ENCODE measurements around the gene HYDIN. TPM values are rescaled to one million over a fixed set of nuclear protein-coding genes. Genes with fewer than 3 reads are reported as not detected.

HYDIN gene
- total and polyA plus RNA-seq, 3 experiments from 2014 or later: not detected

- Histone ChIP-seq H3K4me1 (ENCODE audit: insufficient read depth, low read length) (no peaks in the 10 kb centered on the region), H3K27ac (ENCODE audit: low read depth, low read length) (no peak overlapping the region), H3K4me3 (ENCODE audit: low read length) (no peak overlapping the region), H3K9me3 (ENCODE audit: low read length) (no peaks in the 10 kb centered on the region), H3K27me3 (ENCODE audit: insufficient read depth, low read length, poor library complexity, severe bottlenecking) (no peaks in the 10 kb centered on the region), H3K36me3 (ENCODE audit: insufficient read depth, low read length) (no peaks in the 10 kb centered on the region)
- ChIA-PET CTCF (no interaction called here), POLR2A (no interaction called here)
- H3K27me3 Mint-ChIP-seq: peaks cover 16 to 59% of the 10 kb centered on the region in 2 donors
- no peak overlapping the region for H3K27ac Mint-ChIP-seq
- H3K4me1 Mint-ChIP-seq: peaks cover 0 to 36% (median 0%) of the 10 kb centered on the region in 3 donors
- no peak overlapping the region for H3K4me3 Mint-ChIP-seq
- no peak for DNase-seq
- peaks cover 0 to 3% (median 0%) of the 10 kb centered on the region in 5 donors for H3K9me3 Mint-ChIP-seq
- H3K36me3 Mint-ChIP-seq: peaks cover 0 to 5% (median 0%) of the 10 kb centered on the region in 3 donors
These were observed 27.9 kb upstream of the HYDIN start for GRCh38 chr16:71258372-71258771.

- Mint-ChIP-seq H3K27ac (no peak overlapping the region), H3K36me3 (peaks cover 0 to 5% (median 0%) of the 10 kb centered on the region in 3 donors), H3K9me3 (peaks cover 0 to 3% (median 0%) of the 10 kb centered on the region in 5 donors), H3K4me1 (peaks cover 0 to 36% (median 0%) of the 10 kb centered on the region in 3 donors), H3K27me3 (peaks cover 18 to 56% of the 10 kb centered on the region in 2 donors), H3K4me3 (no peak overlapping the region)
- Histone ChIP-seq H3K27me3 (ENCODE audit: insufficient read depth, low read length, poor library complexity, severe bottlenecking) (no peaks in the 10 kb centered on the region), H3K27ac (ENCODE audit: low read depth, low read length) (no peak overlapping the region), H3K9me3 (ENCODE audit: low read length) (no peaks in the 10 kb centered on the region), H3K4me3 (ENCODE audit: low read length) (no peak overlapping the region), H3K36me3 (ENCODE audit: insufficient read depth, low read length) (no peaks in the 10 kb centered on the region), H3K4me1 (ENCODE audit: insufficient read depth, low read length) (no peaks in the 10 kb centered on the region)
- DNase-seq: no peak
- POLR2A ChIA-PET: no interaction called here
- CTCF ChIA-PET: no interaction called here
These were observed 27.2 kb upstream of the HYDIN start for GRCh38 chr16:71257768-71258167.

DNA sequence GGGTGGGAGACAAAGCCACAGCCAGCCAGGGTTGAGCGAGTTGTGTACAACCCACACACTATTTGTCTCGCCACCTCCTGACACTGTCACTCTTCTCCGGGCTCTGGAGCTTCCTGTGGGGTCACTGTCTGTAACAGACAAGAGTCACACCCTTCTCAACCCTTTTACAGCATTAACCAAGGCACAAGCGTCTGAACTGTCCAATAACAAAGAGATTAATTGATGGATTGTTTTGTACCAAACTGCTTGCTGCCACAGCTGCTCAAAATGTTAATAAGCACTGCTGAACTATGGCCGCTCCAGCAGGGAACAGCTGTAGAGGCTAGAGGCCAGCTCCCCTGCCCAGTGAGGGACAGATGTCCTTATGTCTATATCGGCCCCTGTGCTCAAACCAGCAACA, 25.2 kb upstream of the HYDIN start:
- H3K36me3 Mint-ChIP-seq: no peaks in the 10 kb centered on the region
- DNase-seq: no peak
- Histone ChIP-seq H3K27me3 (ENCODE audit: insufficient read depth, low read length, poor library complexity, severe bottlenecking) (no peaks in the 10 kb centered on the region), H3K9me3 (ENCODE audit: low read length) (no peaks in the 10 kb centered on the region), H3K4me1 (ENCODE audit: insufficient read depth, low read length) (no peaks in the 10 kb centered on the region), H3K4me3 (ENCODE audit: low read length) (no peak overlapping the region), H3K36me3 (ENCODE audit: insufficient read depth, low read length) (no peaks in the 10 kb centered on the region), H3K27ac (ENCODE audit: low read depth, low read length) (no peak overlapping the region)
- H3K4me3 Mint-ChIP-seq: peak overlapping the region in 1 of 7 donors; percentile 18
- H3K27me3 Mint-ChIP-seq: peaks cover 10 to 48% of the 10 kb centered on the region in 2 donors
- H3K27ac Mint-ChIP-seq: no peak overlapping the region
- POLR2A ChIA-PET: no interaction called here
- H3K9me3 Mint-ChIP-seq: peaks cover 0 to 3% (median 0%) of the 10 kb centered on the region in 5 donors
- CTCF ChIA-PET: no interaction called here
- H3K4me1 Mint-ChIP-seq: peaks cover 0 to 36% (median 0%) of the 10 kb centered on the region in 3 donors

GRCh38 chr16:71254832-71255525, 24.5 kb upstream of the HYDIN start:
- no peaks in the 10 kb centered on the region for H3K27me3 ChIP-seq (ENCODE audit: insufficient read depth, low read length, poor library complexity, severe bottlenecking)
- H3K27me3 Mint-ChIP-seq: peaks cover 10 to 46% of the 10 kb centered on the region in 2 donors
- H3K4me3 ChIP-seq (ENCODE audit: low read length): no peak overlapping the region
- POLR2A ChIA-PET: no interaction called here
- peaks cover 0 to 3% (median 0%) of the 10 kb centered on the region in 5 donors for H3K9me3 Mint-ChIP-seq
- H3K27ac ChIP-seq (ENCODE audit: low read depth, low read length): no peak overlapping the region
- no peaks in the 10 kb centered on the region for H3K36me3 Mint-ChIP-seq
- DNase-seq: no peak
- no peak overlapping the region for H3K4me3 Mint-ChIP-seq
- H3K4me1 Mint-ChIP-seq: peaks cover 0 to 36% (median 0%) of the 10 kb centered on the region in 3 donors
- H3K9me3 ChIP-seq (ENCODE audit: low read length): no peaks in the 10 kb centered on the region
- peak overlapping the region in 1 of 8 donors; percentile 0 for H3K27ac Mint-ChIP-seq
- H3K36me3 ChIP-seq (ENCODE audit: insufficient read depth, low read length): no peaks in the 10 kb centered on the region
- CTCF ChIA-PET: no interaction called here
- H3K4me1 ChIP-seq (ENCODE audit: insufficient read depth, low read length): no peaks in the 10 kb centered on the region

DNA sequence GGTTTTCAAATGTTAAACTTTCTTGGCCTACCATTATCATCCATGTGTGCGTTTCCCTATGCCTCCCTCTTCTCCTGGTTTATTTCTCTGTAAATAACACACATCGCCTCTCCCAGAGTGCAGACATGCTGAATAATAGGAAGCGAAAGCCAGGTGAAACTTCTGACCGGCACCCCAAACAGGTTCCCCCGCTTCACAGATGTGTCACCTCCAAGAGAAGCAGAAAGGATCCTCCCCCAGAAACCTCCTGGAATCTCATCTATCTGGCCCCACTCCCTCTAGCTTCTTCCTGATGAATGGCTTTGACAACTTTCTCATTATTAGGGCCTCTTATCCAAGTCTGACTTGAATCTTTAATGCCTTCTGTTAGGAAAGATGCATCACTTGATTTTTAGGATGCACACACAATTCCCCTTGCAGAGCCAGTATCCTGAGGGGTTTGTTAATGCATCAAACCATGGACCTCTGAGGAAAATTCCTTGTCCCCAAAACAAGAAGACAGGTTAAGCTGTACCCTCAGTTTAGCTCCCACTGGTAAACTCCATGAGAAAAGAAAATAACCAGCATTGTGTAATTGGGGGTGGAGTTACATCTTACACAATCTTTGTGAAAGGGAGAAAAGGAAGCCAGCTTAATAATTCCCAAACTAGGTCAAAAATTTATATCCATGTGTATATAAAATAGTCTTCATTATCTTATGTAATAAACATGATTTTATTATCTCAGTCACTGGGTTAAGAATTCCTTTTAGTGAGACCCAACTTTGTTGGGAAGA, 20.1 kb upstream of the HYDIN start:
- H3K4me3 ChIP-seq (ENCODE audit: low read length): no peak overlapping the region
- ChIA-PET POLR2A (no interaction called here), CTCF (no interaction called here)
- H3K36me3 ChIP-seq (ENCODE audit: insufficient read depth, low read length): no peaks in the 10 kb centered on the region
- peaks cover 0 to 8% (median 0%) of the 10 kb centered on the region in 3 donors for H3K4me1 Mint-ChIP-seq
- no peak overlapping the region for H3K27ac Mint-ChIP-seq
- no peaks in the 10 kb centered on the region for H3K4me1 ChIP-seq (ENCODE audit: insufficient read depth, low read length)
- H3K9me3 Mint-ChIP-seq: no peaks in the 10 kb centered on the region
- no peaks in the 10 kb centered on the region for H3K9me3 ChIP-seq (ENCODE audit: low read length)
- no peak for DNase-seq
- H3K27me3 Mint-ChIP-seq: peaks cover 8 to 32% of the 10 kb centered on the region in 2 donors
- H3K4me3 Mint-ChIP-seq: no peak overlapping the region
- no peak overlapping the region for H3K27ac ChIP-seq (ENCODE audit: low read depth, low read length)
- no peaks in the 10 kb centered on the region for H3K36me3 Mint-ChIP-seq
- no peaks in the 10 kb centered on the region for H3K27me3 ChIP-seq (ENCODE audit: insufficient read depth, low read length, poor library complexity, severe bottlenecking)

GRCh38 chr16:71249399-71249798, 18.9 kb upstream of the HYDIN start:
- Mint-ChIP-seq H3K9me3 (no peaks in the 10 kb centered on the region), H3K27me3 (peaks cover 8 to 23% of the 10 kb centered on the region in 2 donors), H3K27ac (no peak overlapping the region), H3K4me1 (no peaks in the 10 kb centered on the region), H3K4me3 (no peak overlapping the region), H3K36me3 (no peaks in the 10 kb centered on the region)
- CTCF ChIA-PET: no interaction called here
- H3K4me1 ChIP-seq (ENCODE audit: insufficient read depth, low read length): no peaks in the 10 kb centered on the region
- H3K9me3 ChIP-seq (ENCODE audit: low read length): no peaks in the 10 kb centered on the region
- H3K4me3 ChIP-seq (ENCODE audit: low read length): no peak overlapping the region
- POLR2A ChIA-PET: no interaction called here
- DNase-seq: no peak
- H3K27ac ChIP-seq (ENCODE audit: low read depth, low read length): no peak overlapping the region
- no peaks in the 10 kb centered on the region for H3K27me3 ChIP-seq (ENCODE audit: insufficient read depth, low read length, poor library complexity, severe bottlenecking)
- no peaks in the 10 kb centered on the region for H3K36me3 ChIP-seq (ENCODE audit: insufficient read depth, low read length)

- POLR2A ChIA-PET: no interaction called here
- Histone ChIP-seq H3K4me1 (ENCODE audit: insufficient read depth, low read length) (no peaks in the 10 kb centered on the region), H3K36me3 (ENCODE audit: insufficient read depth, low read length) (no peaks in the 10 kb centered on the region), H3K27ac (ENCODE audit: low read depth, low read length) (no peak overlapping the region), H3K4me3 (ENCODE audit: low read length) (no peak overlapping the region), H3K9me3 (ENCODE audit: low read length) (no peaks in the 10 kb centered on the region), H3K27me3 (ENCODE audit: insufficient read depth, low read length, poor library complexity, severe bottlenecking) (no peaks in the 10 kb centered on the region)
- CTCF ChIA-PET: no interaction called here
- DNase-seq: no peak
- no peak overlapping the region for H3K27ac Mint-ChIP-seq
- no peaks in the 10 kb centered on the region for H3K9me3 Mint-ChIP-seq
- no peak overlapping the region for H3K4me3 Mint-ChIP-seq
- no peaks in the 10 kb centered on the region for H3K36me3 Mint-ChIP-seq
- H3K4me1 Mint-ChIP-seq: no peaks in the 10 kb centered on the region
- peaks cover 5 to 18% of the 10 kb centered on the region in 2 donors for H3K27me3 Mint-ChIP-seq
These were observed 17.0 kb upstream of the HYDIN start for GRCh38 chr16:71247478-71247877.

- H3K4me1 Mint-ChIP-seq: no peaks in the 10 kb centered on the region
- Histone ChIP-seq H3K4me3 (ENCODE audit: low read length) (no peak overlapping the region), H3K27me3 (ENCODE audit: insufficient read depth, low read length, poor library complexity, severe bottlenecking) (no peaks in the 10 kb centered on the region), H3K27ac (ENCODE audit: low read depth, low read length) (no peak overlapping the region), H3K9me3 (ENCODE audit: low read length) (no peaks in the 10 kb centered on the region), H3K36me3 (ENCODE audit: insufficient read depth, low read length) (no peaks in the 10 kb centered on the region), H3K4me1 (ENCODE audit: insufficient read depth, low read length) (no peaks in the 10 kb centered on the region)
- ChIA-PET CTCF (no interaction called here), POLR2A (no interaction called here)
- no peaks in the 10 kb centered on the region for H3K9me3 Mint-ChIP-seq
- H3K27ac Mint-ChIP-seq: no peak overlapping the region
- no peak overlapping the region for H3K4me3 Mint-ChIP-seq
- DNase-seq: no peak
- peaks cover 5 to 17% of the 10 kb centered on the region in 2 donors for H3K27me3 Mint-ChIP-seq
- no peaks in the 10 kb centered on the region for H3K36me3 Mint-ChIP-seq
These were observed 15.8 kb upstream of the HYDIN start for GRCh38 chr16:71246309-71246708.
